GM18858 (cell line): ENCODE data around the gene PPTC7.
"Not testable (repeated sequence)": the region's sequence is repeated elsewhere in the genome, so short reads cannot be mapped to it uniquely, and the experiment has no call there.

Source experiments
- ATAC-seq: cut with Tn5 transposase; IDR thresholded peaks from one replicate; pipeline ENCODE4 v1.9.1; 2021; ENCODE audit not compliant: unreplicated experiment

Gene PPTC7

GRCh38 chr12:110583137-110584059 lies at the start of gene PPTC7:
PPTC7 (minus strand) TSS chr12:110583318; CDS start chr12:110583031, 287 bp downstream.
- ATAC-seq, result peak; percentile 58

GRCh38 chr12:110627500-110628195 lies 44.5 kb upstream of the PPTC7 start:
- no peak for ATAC-seq

DNA sequence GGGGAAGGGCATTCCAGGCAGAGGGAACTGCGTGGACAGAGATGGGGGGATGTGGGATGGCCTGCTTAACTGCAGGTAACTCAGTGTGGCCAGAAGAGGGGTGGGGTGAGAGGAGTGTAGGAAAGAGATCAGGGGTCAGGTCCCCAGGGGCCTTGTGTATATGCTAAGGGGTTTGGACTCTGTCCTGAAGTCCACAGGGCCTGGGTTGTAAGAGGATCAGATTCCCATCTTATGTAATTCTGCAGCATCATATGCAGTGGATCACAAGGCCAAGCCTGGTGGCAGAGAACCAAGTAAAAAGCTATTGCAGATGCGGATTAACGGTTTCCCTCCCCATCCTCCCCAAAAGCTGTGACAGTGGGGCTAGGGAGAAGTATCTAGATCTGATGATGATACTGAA lies 39.5 kb upstream of the PPTC7 start:
- no peak for ATAC-seq

GRCh38 chr12:110619534-110619953 lies 36.4 kb upstream of the PPTC7 start:
- peak; percentile 62 for ATAC-seq

DNA sequence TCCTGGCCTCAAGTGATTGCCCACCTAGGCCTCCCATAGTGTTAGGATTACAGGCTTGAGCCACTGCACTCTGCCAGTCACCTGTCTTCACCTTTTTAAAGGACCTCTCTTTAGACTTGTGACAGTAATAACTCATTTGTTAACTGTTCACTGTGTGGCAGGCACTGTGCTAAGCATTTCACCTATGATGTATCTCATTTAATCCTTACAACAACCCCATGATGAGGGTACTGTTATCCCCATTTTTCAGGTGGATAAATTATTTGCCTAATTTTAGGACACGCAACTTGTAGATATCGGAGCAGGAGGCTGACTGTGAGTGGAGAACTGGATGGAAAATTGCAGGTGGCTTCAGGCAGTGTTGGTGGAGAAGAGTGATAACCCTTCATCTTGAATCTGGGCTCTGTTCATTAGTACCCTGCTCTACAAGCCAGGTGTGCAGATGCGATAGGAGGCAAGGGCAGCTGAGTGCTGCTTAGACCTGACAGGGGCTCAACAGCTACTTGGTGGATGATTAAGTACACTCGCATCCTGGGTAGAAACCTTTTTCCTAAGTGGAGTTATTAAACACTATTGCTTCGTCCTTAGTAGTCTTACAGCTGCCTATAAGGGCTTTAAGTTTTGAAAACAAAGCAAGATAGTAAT lies 33.5 kb upstream of the PPTC7 start:
- no peak for ATAC-seq

DNA sequence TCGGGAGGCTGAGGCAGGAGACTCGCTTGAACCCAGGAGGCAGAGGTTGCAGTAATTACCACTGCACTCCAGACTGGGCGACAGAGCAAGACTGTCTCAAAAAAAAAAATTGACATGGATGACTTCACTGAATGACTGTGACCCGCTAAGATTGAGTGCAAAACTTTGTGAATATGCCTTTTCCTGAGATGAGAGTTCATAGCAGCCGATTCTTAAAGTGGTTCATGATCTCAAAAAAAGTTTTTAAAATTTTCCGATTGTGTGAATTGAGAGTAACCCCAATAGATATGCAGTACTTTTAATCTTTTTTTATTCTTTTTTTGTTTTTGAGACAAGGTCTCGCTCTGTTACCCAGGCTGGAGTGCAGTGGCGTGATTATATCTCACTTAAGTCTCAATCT lies 32.1 kb upstream of the PPTC7 start:
- no peak for ATAC-seq

DNA sequence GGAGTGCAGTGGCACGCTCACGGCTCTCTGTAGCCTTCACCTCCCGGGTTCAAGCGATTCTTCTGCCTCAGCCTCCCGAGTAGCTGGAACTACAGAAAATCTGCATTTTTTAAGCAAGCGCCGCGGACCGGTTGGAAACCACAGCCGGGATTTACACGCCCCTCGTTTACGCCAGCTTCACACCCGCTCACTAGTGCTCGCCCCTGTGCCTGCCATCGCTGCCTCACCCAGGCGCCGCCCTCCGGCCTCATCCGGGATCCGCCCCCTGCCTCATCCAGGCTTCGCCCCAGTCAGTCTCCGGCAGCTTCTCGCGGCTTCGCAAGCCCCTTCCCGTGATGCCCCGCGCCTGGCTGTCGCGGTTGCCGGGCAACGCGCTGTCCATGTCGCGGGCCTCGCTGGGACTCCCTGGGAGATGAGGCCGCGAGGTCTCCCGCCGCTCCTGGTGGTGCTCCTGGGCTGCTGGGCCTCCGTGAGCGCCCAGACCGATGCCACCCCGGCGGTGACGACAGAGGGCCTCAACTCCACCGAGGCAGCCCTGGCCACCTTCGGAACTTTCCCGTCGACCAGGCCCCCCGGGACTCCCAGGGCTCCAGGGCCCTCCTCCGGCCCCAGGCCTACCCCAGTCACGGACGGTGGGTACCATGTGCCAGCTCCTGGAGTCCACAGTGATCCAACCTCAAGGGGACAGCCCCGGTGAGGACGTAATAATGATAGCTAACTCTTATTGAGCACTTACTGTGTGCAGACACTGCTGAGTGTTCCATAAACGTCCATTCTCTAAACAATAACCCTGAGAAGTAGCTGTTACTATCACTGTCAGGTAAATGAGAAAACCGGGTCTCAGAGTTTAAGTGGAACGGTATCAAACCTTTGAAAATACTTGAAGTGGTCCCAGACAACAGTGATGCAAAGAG lies 30.9 kb upstream of the PPTC7 start, which contains the start of gene TCTN1:
TSS of gene TCTN1 (plus strand) at position 359 of the 914 bp plus-strand sequence. CDS start at position 413, 54 bp downstream.
- peak; percentile 88 for ATAC-seq

DNA sequence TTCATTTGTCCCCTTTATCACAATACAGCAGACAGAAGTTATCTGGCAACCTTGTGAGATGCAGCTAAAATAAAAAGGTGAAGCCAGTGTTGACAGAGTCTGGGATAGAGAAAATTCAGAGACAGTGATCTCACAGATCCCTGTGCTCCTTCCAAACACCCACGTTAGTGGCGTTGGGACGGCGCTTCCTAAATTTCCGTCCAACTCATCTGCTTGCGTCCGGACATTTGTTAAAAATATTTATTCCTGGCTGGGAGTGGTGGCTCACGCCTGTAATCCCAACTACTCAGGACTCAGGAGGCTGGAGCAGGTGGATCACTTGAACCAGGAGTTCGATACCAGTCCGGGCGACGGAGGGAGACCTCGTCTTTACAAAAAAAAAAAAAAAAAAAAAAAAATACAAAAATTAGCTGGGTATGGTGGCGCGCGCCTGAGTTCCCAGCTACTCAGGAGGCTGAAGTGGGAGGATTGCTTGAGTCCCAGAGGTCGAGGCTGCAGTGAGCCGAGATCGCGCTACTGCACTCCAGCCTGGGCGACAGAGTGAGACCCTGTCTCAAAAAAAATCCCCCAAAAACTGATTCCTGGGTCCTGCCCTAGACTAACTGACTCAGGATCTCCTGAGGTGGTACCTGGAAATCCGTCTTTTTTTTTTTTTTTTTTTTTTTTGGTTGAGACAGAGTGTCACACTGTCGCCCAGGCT lies 30.1 kb upstream of the PPTC7 start:
- no peak for ATAC-seq

- ATAC-seq, result no peak
Measured at GRCh38 chr12:110606253-110606611, 23.1 kb upstream of the PPTC7 start.

DNA sequence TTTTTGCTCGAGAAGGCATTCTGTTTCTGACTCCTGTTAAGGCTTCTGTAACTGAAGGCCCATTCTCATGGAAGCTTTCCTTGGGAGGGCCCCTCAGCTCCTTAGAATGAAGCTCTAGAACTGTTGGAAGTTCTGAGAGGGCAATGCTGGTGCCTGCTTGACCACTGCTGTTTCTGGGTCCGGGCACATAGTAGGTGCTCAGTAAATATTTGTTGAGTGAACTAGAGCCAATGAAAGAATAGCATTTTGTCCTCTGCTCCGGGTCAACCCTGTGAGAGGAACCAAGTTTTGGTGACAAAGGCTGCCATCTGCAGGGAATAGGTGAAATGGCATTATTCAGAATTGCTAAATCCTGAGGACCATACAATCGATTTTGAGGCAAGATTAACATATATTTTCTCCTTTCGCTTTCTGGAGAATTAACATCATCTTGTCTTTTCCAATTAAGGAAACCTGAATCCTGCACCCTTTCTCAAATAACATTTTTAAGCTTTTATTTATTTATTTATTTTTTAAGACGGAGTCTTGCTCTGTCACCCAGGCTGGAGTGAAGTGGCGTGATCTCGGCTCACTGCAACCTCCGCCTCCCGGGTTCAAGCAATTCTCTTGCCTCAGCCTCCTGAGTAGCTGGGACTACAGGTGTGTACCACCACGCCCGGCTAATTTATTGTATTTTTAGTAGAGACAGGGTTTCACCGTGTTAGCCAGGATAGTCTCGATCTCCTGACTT lies 19.1 kb upstream of the PPTC7 start:
- ATAC-seq, result not testable (repeated sequence)

DNA sequence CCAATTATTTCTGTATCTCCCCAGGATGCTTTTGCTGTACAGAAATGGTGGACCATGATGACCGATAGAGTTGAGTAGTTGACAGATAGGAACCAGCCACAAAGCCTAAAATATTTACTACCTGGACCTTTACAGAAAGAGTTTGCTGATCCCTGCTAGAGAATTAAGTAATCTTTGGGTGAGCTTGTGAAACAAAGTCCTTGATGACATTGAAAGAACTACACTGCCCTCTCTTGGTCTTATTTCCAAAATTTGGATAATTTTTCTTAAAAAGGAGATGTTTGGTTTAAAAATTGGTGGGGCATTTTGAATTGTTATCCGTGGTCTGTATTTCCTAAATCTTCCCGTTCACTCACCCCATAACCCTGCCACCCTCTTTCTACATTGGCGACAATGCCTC lies 17.1 kb upstream of the PPTC7 start:
- ATAC-seq, result no peak

DNA sequence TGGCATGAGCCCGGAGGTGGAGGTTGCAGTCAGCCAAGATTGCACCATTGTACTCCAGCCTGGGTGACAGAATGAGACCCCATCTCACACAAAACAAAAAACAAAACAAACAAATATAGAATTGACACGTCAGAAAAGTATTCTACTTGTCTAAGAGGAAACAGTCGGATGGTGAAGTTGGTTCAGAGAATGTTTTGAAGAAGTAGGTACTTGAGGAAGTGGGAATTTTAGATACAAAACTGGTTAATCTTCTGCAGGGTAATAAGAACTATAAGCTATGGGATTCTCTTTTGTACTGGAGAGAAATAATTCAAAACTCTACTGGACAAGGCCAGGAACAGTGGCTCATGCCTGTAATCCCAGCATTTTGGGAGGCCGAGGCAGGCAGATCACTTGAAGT lies 16.2 kb upstream of the PPTC7 start:
- no peak for ATAC-seq

GRCh38 chr12:110597885-110598284 lies 14.8 kb upstream of the PPTC7 start:
- ATAC-seq, result no peak

DNA sequence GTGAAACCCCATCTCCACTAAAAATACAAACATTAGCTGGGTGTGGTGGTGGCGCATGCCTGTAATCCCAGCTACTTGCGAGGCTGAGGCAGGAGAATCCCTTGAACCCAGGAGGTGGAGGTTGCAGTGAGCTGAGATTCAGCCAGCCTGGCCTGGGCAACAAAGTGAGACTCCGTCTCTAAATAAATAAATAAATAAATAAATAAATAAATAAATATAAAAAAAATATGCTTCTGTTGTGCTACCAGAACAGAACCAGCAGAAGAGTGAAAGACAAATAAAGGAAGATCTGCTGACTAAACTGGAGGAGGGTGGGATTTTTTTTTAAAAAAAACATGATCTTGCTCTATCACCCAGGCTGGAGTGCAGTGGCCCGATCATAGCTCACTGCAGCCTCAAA lies 9.8 kb upstream of the PPTC7 start:
- ATAC-seq, result not testable (repeated sequence)

DNA sequence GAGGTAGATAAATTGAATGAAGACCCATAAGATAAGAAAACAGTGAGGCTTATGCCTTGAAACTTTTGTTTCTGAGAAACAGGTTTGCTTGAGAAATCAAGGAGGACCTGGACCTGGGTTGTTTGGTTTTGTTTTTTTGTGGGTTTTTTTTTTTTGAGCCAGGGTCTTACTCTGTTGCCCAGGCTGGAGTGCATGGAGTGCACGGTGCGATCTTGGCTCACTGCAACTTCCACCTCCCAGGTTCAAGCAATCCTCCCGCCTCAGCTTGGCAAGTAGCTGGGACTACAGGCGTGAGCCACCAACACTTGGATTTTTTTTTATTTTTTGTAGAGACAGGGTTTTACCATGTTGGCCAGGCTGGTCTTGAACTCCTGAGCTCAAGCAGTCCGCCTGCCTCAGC lies 9.0 kb upstream of the PPTC7 start:
- no peak for ATAC-seq

GRCh38 chr12:110591451-110592051 lies 8.4 kb upstream of the PPTC7 start:
- no peak for ATAC-seq

DNA sequence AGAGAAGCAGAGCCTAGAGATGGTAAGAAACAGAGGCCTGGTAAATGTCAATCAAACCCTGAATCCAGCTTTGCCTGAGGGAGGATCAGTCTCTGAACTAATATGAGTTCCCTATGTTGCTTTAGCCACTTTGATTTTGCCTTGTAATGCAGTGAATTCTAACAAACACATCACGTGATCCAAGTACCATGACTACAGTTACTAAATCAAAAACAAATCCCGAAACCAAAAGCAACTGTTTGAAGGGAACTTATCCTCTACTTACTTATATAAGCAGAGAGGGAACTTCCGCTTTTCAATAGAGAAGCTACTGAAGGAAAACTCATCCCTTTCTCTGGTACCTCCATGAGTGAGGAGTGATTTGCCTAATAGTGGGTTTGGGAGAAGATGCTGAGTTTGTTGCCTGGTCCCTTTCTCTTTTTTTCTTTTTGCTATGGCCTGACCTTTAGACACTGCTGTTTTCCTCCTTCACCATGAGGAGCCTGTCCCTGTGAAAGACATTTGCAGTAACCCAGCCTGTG lies 7.7 kb upstream of the PPTC7 start:
- ATAC-seq, result peak; percentile 71

DNA sequence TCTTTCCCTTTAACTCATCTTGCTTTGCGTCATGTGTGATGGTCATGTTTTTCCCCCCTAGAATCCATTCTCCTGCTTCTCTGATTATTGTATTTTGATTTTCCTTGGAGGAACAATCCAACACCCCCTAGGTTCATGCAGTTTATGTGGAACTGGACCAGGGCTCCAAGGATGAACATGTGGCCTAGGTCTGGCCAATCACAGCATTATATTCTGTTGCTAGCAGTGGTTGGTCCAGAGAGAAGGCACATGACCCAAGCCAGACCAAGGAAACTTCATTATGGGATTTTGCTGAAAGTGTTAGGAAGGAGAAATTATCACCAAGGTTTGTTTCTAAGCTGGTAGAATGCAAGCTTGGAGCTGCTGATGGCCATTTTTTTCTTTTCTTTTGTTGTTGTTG lies 6.9 kb upstream of the PPTC7 start:
- ATAC-seq, result no peak

DNA sequence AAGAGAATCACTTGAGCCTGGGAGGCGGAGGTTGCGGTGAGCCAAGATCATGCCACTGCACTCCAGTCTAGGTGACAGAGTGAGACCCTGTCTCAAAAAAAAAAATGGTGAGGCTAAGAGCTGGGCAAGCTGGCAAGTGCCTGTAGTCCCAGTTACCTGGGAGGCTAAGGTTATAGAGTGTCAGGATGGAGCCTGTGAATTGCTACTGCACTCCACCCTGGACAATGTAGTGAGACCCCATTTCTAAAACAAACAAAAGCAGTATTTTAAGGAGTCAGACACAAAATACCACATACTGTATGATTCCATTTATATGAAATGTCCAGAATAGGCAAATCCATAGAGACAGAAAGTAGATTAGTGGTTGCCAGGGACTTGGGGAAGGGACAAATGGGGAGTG lies 4.0 kb upstream of the PPTC7 start:
- not testable (repeated sequence) for ATAC-seq
